ENCODE data around the gene PFKFB1. TPM values are rescaled to one million over a fixed set of nuclear protein-coding genes. Genes with fewer than 3 reads are reported as not detected.

Gene PFKFB1
- total RNA-seq, 1 experiment from 2014 or later, result 0.55 TPM

- peak overlapping the region in 1 of 3 experiments; percentile 70; a peak in 2 of 7 replicates for H3K27ac Mint-ChIP-seq
- Histone ChIP-seq H3K4ac (ENCODE audit: low read depth, low read length) (no peak overlapping the region), H2BK5ac (ENCODE audit: insufficient read length, low read length) (no peak overlapping the region), H4K8ac (replicated peaks; ENCODE audit: insufficient read length, low read depth, low read length) (no peak overlapping the region), H4K91ac (ENCODE audit: insufficient read length, low read depth, low read length) (no peak overlapping the region), H3K18ac (ENCODE audit: insufficient read length, low read depth, low read length) (no peak overlapping the region), H3T11ph (ENCODE audit: low read length) (no peak overlapping the region), H3K56ac (ENCODE audit: insufficient read length, low read depth, low read length) (no peak overlapping the region), H3K79me1 (ENCODE audit: insufficient read depth, low read depth, low read length, poor library complexity, severe bottlenecking) (no peaks in the 10 kb centered on the region), H3K79me2 (ENCODE audit: insufficient read depth, low read length) (no peaks in the 10 kb centered on the region), H2BK12ac (ENCODE audit: insufficient read length, low read depth, low read length) (no peak overlapping the region), H2BK15ac (ENCODE audit: low read depth, low read length) (no peak overlapping the region), H3K4me2 (ENCODE audit: insufficient read depth, insufficient read length, low read length) (no peak overlapping the region), H4K5ac (ENCODE audit: insufficient read length, low read depth, low read length) (no peak overlapping the region), H2BK20ac (ENCODE audit: low read depth, low read length, poor library complexity, severe bottlenecking) (no peak overlapping the region), H3K23ac (ENCODE audit: insufficient read length, low read depth, low read length) (no peak overlapping the region), H3K27ac (ENCODE audit: insufficient read length, low read depth, low read length) (no peak overlapping the region), H3K27me3 (ENCODE audit: insufficient read depth, low read length) (no peaks in the 10 kb centered on the region), H2BK120ac (ENCODE audit: low read depth, low read length, poor library complexity, severe bottlenecking) (no peak overlapping the region), H2AFZ (ENCODE audit: low read length) (no peak overlapping the region), H4K20me1 (ENCODE audit: control insufficient read depth, insufficient read depth, insufficient read length) (no peaks in the 10 kb centered on the region), H3K4me1 (ENCODE audit: insufficient read depth, low read length) (no peaks in the 10 kb centered on the region), H2AK5ac (ENCODE audit: insufficient read length, low read length) (no peak overlapping the region), H3K23me2 (ENCODE audit: insufficient read length, low read depth, low read length, poor library complexity, severe bottlenecking) (no peaks in the 10 kb centered on the region), H3K14ac (ENCODE audit: insufficient read depth, low read length) (no peak overlapping the region), H3K9ac (ENCODE audit: extremely low read depth, insufficient read length, low read length) (no peak overlapping the region), H3K9me3 (ENCODE audit: control insufficient read depth, low read depth, low read length) (peaks cover 64% of the 10 kb centered on the region)
- peaks cover 29 to 52% (median 43%) of the 10 kb centered on the region in 3 experiments for H3K36me3 Mint-ChIP-seq (ENCODE audit: insufficient read depth in 1 of 3, low read depth in 3 of 3)
- WGBS (ENCODE audit: extremely low coverage, insufficient read length, low lambda C conversion rate), result no CpG with 5 or more reads among the region's 18 CpGs
- DNase-seq, result no peak
- H3K27me3 Mint-ChIP-seq (ENCODE audit: low read depth), result no peaks in the 10 kb centered on the region
- H3K4me3 Mint-ChIP-seq, result no peak overlapping the region; a peak in 1 of 5 replicates
- peaks cover 0 to 4% of the 10 kb centered on the region in 2 experiments; a peak in 2 of 4 replicates for H3K4me1 Mint-ChIP-seq
- no peak for TF ChIP-seq CTCF (conservative IDR thresholded peaks at IDR 0.05)
- H3K9me3 Mint-ChIP-seq, result peaks cover 44 to 45% of the 10 kb centered on the region in 2 experiments
These were observed 13.0 kb upstream of the PFKFB1 start for GRCh38 chrX:55006827-55007621.

Data from H9 (cell line).